Nephron progenitor cell (in vitro differentiated cells): ENCODE measurements around the gene FGF1.

Experiments used
- DNase-seq: peaks from one replicate; pipeline ENCODE4 v3.0.0; 2021
- H3K27ac Mint-ChIP-seq: 2 replicates; pipeline ENCODE4 v1.8.0; 2021; ENCODE audit warnings: mild to moderate bottlenecking, moderate library complexity, mixed read lengths
- H3K27me3 Mint-ChIP-seq: 2 replicates; pipeline ENCODE4 v1.8.0; 2021; ENCODE audit warnings: mild to moderate bottlenecking, low read depth, mixed read lengths; ENCODE audit not compliant: poor library complexity
- H3K36me3 Mint-ChIP-seq: 2 replicates; pipeline ENCODE4 v1.8.0; 2021; ENCODE audit warnings: low read depth, mixed read lengths
- H3K4me1 Mint-ChIP-seq: 2 replicates; pipeline ENCODE4 v1.8.0; 2021; ENCODE audit warnings: mixed read lengths
- H3K4me3 Mint-ChIP-seq: 2 replicates; pipeline ENCODE4 v1.8.0; 2021; ENCODE audit warnings: mild to moderate bottlenecking, moderate library complexity, mixed read lengths
- H3K9me3 Mint-ChIP-seq: 2 replicates; pipeline ENCODE4 v1.8.0; 2021; ENCODE audit warnings: mild to moderate bottlenecking, moderate library complexity, mixed read lengths
- TF ChIP-seq, protein P1 (sequence below): fragments of 200-600 bp; sonication (generic); IDR thresholded peaks from 2 replicates; pipeline ENCODE4 v1.5.0; 2021; ENCODE audit warnings: antibody characterized with exemption

Gene FGF1

DNA sequence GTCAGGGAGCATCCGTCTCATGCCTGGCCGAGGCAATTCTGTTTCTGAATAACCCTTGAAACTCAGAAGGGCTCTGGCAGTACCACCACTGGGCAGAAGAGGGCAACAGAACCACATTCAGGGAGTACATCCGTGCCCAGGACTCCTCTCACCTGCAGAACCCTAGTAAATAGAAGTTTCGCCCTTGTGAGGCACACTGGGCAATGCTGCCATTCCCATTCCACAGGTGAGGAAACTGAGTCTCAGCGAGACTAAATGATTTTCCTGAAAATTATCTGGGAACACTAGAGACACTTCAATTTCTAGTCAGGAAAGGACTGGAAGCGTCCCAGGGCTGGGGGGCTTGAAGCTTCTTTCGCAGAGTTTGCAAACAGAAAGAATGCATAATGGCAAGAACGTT, 74.7 kb downstream of the FGF1 start:
- Mint-ChIP-seq H3K4me3 (no peak overlapping the region), H3K27ac (no peak overlapping the region), H3K4me1 (peaks cover 15% of the 10 kb centered on the region), H3K9me3 (no peaks in the 10 kb centered on the region), H3K36me3 (no peaks in the 10 kb centered on the region), H3K27me3 (peaks cover 5% of the 10 kb centered on the region)
- DNase-seq, result peak; percentile 76
- TF ChIP-seq, protein P1, sequence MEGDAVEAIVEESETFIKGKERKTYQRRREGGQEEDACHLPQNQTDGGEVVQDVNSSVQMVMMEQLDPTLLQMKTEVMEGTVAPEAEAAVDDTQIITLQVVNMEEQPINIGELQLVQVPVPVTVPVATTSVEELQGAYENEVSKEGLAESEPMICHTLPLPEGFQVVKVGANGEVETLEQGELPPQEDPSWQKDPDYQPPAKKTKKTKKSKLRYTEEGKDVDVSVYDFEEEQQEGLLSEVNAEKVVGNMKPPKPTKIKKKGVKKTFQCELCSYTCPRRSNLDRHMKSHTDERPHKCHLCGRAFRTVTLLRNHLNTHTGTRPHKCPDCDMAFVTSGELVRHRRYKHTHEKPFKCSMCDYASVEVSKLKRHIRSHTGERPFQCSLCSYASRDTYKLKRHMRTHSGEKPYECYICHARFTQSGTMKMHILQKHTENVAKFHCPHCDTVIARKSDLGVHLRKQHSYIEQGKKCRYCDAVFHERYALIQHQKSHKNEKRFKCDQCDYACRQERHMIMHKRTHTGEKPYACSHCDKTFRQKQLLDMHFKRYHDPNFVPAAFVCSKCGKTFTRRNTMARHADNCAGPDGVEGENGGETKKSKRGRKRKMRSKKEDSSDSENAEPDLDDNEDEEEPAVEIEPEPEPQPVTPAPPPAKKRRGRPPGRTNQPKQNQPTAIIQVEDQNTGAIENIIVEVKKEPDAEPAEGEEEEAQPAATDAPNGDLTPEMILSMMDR, result peak; percentile 92

DNA sequence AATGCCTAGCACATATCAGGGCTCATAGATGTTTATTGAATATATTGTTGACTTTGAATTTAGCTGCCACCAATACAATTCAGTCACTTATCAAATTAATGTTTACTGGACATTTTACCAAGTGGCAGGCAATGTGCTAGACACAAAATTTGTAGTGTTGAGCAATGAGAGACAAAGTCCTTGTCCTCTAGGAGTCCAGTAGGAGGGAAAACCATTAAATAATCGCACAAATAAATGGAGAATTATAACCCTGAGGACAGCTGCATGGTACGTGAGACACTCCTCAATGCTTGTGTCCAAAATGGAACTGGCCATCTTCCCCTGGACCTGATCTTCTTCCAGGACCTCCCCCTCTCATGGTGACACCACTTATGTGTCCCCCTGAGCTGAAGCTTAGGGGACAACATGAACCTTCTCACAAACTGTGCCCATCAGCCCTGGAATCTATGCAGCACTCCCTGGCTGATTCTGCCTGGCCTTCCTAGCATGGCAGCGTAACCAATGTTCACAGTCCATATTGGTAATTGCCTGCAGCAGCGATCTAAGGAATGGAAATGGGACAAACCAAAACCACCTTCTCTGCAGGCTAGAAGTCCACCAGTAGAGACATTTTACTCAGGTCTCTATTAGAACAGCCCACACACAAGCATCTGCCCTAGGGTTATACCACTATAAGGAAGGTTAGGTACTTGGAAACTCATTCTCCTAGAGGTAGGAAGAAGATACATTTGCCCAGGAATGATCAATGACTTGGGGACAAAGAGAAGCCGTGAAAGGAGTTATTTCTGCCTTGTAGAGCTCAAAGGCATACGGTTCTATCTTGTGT, 75.5 kb downstream of the FGF1 start:
- Mint-ChIP-seq H3K27me3 (peaks cover 5% of the 10 kb centered on the region), H3K27ac (no peak overlapping the region), H3K36me3 (no peaks in the 10 kb centered on the region), H3K9me3 (no peaks in the 10 kb centered on the region), H3K4me1 (peaks cover 23% of the 10 kb centered on the region), H3K4me3 (no peak overlapping the region)
- no peak for DNase-seq
- TF ChIP-seq, protein P1, result no peak

DNA sequence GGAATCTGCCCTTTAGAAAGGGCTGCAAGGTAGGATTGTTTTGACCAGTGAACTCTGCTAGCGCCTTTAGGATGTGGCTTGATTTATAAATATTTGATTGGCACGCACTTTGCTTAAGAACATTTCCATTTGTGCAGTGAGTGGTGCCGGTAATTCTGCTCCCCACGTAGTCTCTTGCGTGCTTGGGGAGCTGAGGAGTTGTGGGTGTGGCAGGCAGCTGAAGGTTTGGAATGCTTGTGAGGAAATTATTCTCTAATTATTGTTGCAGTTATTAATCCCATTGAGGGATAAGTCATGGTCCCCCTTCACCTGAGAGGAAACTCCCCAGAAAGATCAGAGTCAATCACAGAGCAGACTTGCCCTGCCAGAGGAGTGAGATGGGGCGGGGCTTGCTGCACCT, 76.7 kb downstream of the FGF1 start:
- no peaks in the 10 kb centered on the region for H3K36me3 Mint-ChIP-seq

DNA sequence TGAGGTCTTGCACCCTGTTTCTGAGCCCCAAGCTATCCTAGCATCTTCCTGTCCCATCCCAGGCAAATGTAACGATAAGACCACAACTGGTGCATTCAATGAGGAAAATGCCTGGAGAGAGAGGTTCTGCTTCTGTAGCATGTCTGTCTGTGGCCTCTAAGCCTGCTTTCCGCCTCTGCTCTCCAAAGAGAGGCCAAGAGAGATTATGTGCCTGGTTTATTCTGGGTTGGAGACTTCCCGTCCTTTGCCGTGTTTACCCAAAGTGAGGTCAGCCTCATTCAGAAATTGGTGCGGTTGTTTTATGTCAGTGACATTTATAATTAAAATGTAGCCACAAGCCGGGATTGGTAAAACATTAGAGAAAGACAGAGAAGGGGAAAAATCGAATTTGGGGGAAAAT, 77.8 kb downstream of the FGF1 start:
- Mint-ChIP-seq H3K27me3 (peaks cover 5% of the 10 kb centered on the region), H3K36me3 (no peaks in the 10 kb centered on the region), H3K4me1 (peaks cover 24% of the 10 kb centered on the region), H3K4me3 (no peak overlapping the region), H3K9me3 (no peaks in the 10 kb centered on the region), H3K27ac (no peak overlapping the region)
- TF ChIP-seq, protein P1, result no peak
- no peak for DNase-seq

More for the DNA sequence above, 76.7 kb downstream of the FGF1 start:
- no peaks in the 10 kb centered on the region for H3K9me3 Mint-ChIP-seq
- no peak overlapping the region for H3K4me3 Mint-ChIP-seq
- DNase-seq, result no peak
- no peak overlapping the region for H3K27ac Mint-ChIP-seq
- peaks cover 24% of the 10 kb centered on the region for H3K4me1 Mint-ChIP-seq
- TF ChIP-seq, protein P1, result no peak
- peaks cover 5% of the 10 kb centered on the region for H3K27me3 Mint-ChIP-seq

DNA sequence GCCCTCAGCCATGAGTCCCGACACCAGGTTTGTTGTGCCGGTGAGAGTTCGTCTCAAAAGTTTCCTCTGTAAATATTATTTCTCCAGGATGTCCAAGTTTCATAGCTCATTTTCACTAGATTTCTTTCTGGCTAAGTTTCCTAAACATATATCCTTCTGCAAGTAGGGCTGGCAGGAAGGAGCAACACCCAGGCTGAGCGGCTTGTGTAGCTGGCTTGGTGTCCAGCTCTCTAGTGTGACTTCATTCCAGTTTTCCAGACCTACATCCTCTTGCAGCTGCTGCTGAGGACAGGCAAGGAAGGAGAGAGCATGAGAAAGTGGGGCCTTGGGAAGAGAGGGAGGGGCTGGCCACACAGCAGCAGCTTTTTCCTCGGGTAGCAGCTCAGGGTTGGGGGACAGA, 80.3 kb downstream of the FGF1 start:
- TF ChIP-seq, protein P1, result no peak
- Mint-ChIP-seq H3K27me3 (peaks cover 5% of the 10 kb centered on the region), H3K27ac (no peak overlapping the region), H3K9me3 (no peaks in the 10 kb centered on the region), H3K36me3 (no peaks in the 10 kb centered on the region), H3K4me3 (no peak overlapping the region), H3K4me1 (peaks cover 41% of the 10 kb centered on the region)
- DNase-seq, result no peak

DNA sequence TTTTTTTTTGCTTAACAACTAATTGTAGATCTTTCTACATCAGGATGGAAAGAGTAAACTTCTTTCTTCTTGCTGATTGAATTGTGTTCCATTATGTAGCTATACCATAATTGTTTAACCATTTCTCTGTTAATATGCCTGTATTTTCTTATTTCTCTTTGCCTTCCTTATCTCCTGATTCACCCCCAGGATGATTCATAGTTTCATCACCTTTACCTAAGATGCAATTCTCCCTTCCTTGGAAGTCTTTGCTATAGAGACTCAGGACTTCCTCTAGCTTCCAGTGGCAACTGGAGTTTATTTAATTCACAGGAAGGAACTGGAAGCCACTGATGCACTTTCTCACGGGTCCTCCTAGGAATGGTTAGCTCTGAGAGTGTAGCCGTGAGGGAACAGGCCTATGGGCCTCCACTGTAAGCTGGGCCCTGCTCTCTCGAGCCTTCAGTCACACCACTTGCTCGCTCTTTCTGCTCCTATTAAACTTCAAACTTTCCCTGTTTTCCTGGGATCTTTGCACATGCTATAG, 83.1 kb downstream of the FGF1 start:
- H3K9me3 Mint-ChIP-seq, result no peaks in the 10 kb centered on the region
- TF ChIP-seq, protein P1, result no peak

More for the DNA sequence above, 83.1 kb downstream of the FGF1 start:
- Mint-ChIP-seq H3K4me3 (no peak overlapping the region), H3K27me3 (peaks cover 5% of the 10 kb centered on the region), H3K36me3 (no peaks in the 10 kb centered on the region), H3K4me1 (peaks cover 66% of the 10 kb centered on the region), H3K27ac (no peak overlapping the region)
- no peak for DNase-seq
